Esophagus squamous epithelium (tissue), 4 donors: Measurements from ENCODE around the gene ZBTB46.

Experiments
- POLR2A ChIP-seq, 4 donors: fragments of 450-650 bp; IDR thresholded peaks; one replicate each; pipeline ENCODE4 v1.6.1; 2017; ENCODE audit warnings: antibody characterized with exemption in 4 of 4, mild to moderate bottlenecking in 4 of 4, moderate library complexity in 3 of 4
- TF ChIP-seq, protein P1 (sequence below), 6 experiments: fragments of 450-650 bp in 4 of 6; fragments of 200-600 bp in 2 of 6; sonication (generic) in 2 of 6; IDR thresholded peaks; one replicate each; pipeline ENCODE4 v1.5.1; 2016 to 2019; ENCODE audit warnings: antibody characterized with exemption in 6 of 6, mild to moderate bottlenecking in 4 of 6, moderate library complexity in 4 of 6

DNA sequence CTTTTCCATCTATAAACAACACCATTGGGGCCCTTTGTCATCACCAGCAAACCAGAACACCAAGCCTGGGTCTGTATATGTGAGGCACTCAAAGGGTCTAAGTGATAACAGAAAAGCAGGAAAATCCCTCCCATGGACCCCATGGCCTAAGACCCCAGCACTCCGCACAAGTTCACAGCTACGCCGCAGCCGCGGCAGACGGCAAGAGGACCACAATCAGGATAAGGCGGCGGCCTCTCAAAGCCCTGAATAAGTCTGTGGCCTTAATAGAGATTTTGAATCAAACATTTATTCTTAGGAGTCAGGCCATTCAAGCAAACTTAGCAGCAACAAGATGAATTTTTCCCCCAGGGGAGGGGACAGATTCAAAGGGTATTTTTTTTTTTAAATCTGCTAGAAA, 2.9 kb downstream of the ZBTB46 start:
- TF ChIP-seq, protein P1, sequence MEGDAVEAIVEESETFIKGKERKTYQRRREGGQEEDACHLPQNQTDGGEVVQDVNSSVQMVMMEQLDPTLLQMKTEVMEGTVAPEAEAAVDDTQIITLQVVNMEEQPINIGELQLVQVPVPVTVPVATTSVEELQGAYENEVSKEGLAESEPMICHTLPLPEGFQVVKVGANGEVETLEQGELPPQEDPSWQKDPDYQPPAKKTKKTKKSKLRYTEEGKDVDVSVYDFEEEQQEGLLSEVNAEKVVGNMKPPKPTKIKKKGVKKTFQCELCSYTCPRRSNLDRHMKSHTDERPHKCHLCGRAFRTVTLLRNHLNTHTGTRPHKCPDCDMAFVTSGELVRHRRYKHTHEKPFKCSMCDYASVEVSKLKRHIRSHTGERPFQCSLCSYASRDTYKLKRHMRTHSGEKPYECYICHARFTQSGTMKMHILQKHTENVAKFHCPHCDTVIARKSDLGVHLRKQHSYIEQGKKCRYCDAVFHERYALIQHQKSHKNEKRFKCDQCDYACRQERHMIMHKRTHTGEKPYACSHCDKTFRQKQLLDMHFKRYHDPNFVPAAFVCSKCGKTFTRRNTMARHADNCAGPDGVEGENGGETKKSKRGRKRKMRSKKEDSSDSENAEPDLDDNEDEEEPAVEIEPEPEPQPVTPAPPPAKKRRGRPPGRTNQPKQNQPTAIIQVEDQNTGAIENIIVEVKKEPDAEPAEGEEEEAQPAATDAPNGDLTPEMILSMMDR (IDR thresholded peaks at IDR 0.05) = no peak
- TF ChIP-seq POLR2A (IDR thresholded peaks at IDR 0.05) = no peak
